ENCODE data around the gene BBLN. TPM values are rescaled to one million over a fixed set of nuclear protein-coding genes. Genes with fewer than 3 reads are reported as not detected.

Gene BBLN
- total RNA-seq, 2 donors from 2014 or later: 333 to 437 TPM

DNA sequence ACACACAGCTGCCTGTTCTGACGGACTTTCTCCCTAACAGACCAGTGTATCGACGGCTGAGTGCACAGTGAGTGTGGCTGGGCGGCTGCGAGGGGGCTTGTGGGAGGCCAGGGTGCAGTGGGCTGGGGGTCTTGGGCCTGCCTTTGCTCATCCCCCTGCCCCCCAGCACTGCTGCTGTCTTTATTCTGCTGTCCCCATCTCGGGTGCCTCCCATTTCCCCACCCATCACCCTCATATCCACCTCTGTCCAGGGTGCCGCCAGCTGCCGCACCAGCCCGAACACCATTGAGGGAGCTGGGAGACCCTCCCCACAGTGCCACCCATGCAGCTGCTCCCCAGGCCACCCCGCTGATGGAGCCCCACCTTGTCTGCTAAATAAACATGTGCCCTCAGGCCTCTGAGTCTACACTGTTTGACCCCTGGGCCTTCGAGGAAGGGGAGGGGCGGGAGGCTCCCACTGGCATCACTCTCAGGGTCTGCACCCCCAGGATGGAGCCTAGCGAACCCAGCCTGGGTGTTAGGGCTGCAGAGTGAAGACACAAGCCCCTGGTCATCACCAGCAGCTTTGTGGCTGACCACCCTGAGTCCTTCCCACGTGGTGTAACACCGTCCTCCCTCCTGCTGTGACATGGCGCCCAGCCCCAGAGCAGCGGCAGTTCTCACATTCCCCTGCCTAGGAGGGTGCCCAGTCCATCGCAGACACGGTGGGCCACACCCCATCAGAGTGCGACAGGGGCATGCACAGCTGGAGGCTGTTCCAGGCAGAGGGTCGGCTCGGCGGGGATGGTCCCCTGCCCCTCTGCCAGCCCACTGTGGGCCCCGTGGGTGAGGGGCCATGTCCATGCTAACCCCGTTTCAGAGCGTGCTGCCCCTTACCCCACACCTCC is 6.8 kb upstream of the BBLN start:
- H3K4me3 ChIP-seq: no peak overlapping the region
- no peaks in the 10 kb centered on the region for H3K36me3 ChIP-seq
- DNase-seq (ENCODE audit: low spot score): no peak
- peaks cover 4% of the 10 kb centered on the region for H3K4me1 ChIP-seq (replicated peaks)
- WGBS: 82% methylated on average over 26 of the region's 26 CpGs
- TF ChIP-seq POLR2A (IDR thresholded peaks at IDR 0.05): no peak
- TF ChIP-seq POLR2AphosphoS5 (IDR thresholded peaks at IDR 0.05): no peak
- TF ChIP-seq, protein P1, sequence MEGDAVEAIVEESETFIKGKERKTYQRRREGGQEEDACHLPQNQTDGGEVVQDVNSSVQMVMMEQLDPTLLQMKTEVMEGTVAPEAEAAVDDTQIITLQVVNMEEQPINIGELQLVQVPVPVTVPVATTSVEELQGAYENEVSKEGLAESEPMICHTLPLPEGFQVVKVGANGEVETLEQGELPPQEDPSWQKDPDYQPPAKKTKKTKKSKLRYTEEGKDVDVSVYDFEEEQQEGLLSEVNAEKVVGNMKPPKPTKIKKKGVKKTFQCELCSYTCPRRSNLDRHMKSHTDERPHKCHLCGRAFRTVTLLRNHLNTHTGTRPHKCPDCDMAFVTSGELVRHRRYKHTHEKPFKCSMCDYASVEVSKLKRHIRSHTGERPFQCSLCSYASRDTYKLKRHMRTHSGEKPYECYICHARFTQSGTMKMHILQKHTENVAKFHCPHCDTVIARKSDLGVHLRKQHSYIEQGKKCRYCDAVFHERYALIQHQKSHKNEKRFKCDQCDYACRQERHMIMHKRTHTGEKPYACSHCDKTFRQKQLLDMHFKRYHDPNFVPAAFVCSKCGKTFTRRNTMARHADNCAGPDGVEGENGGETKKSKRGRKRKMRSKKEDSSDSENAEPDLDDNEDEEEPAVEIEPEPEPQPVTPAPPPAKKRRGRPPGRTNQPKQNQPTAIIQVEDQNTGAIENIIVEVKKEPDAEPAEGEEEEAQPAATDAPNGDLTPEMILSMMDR (IDR thresholded peaks at IDR 0.05): no peak
- H3K27ac ChIP-seq: no peak overlapping the region
- intact Hi-C loops (cut with DNase I): no loop called here
- no peaks in the 10 kb centered on the region for H3K27me3 ChIP-seq (replicated peaks; ENCODE audit: insufficient read depth)
- H3K9me3 ChIP-seq: no peaks in the 10 kb centered on the region

DNA sequence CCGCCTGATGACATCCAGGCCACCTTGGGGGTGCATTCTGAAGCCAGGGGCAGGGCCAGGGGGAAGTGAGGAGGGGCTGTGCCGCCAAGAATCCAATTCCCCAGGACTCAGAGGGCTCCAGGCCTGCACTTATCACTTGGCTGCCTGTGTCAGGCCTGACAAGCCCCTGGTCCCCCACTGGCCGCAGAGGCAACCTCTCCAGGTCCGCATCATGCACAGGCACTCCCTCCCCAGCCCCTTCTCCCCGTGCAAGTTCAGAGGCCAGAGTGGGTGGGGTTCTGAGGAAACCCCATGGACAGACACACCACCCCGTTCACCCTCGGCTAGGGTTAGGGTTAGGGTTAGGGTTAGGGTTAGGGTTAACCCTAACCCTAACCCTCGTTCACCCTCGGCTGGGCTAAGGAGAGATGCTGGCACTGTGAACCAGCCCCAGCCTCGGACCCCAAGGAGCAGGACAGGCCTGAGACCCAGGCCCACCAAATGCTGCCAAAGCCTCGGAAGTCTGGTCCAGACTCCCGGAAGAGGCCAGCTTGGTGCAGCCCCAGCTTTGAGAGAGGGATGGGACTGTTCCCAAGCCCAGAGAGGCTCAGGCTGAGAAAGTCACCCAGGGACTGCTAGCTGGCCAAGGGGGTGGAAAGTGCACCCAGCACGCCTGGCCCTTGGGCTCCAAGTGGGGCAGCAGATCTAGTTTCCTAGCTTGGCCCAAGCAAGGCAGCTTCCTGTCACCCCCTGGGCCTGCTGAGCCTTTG is 5.9 kb upstream of the BBLN start:
- Histone ChIP-seq H3K36me3 (no peaks in the 10 kb centered on the region), H3K4me1 (replicated peaks) (no peaks in the 10 kb centered on the region), H3K27me3 (replicated peaks; ENCODE audit: insufficient read depth) (no peaks in the 10 kb centered on the region), H3K27ac (no peak overlapping the region), H3K4me3 (no peak overlapping the region), H3K9me3 (no peaks in the 10 kb centered on the region)
- TF ChIP-seq POLR2A (IDR thresholded peaks at IDR 0.05) (no peak), POLR2AphosphoS5 (IDR thresholded peaks at IDR 0.05) (no peak)
- TF ChIP-seq, protein P1 (IDR thresholded peaks at IDR 0.05): no peak
- WGBS: 89% methylated on average over 13 of the region's 13 CpGs
- no peak for DNase-seq (ENCODE audit: low spot score)
- intact Hi-C loops (cut with DNase I): no loop called here

DNA sequence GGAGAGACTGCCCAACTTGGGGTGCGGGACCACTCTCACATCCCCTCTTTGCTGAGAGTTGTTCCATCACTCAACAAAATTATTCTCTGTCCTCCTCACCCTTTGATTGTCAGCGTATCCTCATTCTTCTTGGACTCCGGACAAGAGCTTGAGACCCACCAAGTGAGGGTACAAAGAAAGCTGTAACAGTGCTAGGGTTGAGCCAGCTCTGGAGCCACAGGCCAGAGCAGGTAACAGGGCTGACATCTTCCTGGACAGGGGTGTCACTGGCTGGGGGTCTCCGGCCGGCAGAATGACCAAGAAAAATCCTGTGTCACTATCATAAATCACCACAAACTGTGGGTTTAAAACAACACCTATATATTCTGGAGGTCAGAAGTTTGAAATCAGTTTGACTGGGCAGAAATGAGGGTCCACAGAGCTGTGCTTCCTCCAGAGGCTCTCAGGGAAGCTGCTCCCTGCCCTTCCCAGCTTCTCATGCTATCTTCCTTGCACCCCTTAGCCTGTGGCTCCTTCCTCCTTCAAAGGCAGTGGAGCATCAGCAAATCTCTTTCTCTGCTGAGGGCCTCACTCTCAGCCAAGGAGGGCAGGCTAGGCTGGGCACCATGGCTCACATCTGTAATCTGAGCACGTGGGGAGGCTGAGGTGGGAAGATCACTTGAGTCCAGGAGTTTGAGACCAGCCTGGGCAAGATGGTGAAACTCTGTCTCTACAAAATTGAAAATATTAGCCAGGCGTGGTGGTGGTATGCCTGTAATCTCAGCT is 4.1 kb upstream of the BBLN start:
- intact Hi-C loops (cut with DNase I): no loop called here
- Histone ChIP-seq H3K27me3 (replicated peaks; ENCODE audit: insufficient read depth) (no peaks in the 10 kb centered on the region), H3K4me3 (no peak overlapping the region), H3K36me3 (no peaks in the 10 kb centered on the region), H3K9me3 (no peaks in the 10 kb centered on the region), H3K4me1 (replicated peaks) (no peaks in the 10 kb centered on the region), H3K27ac (no peak overlapping the region)
- TF ChIP-seq, protein P1 (IDR thresholded peaks at IDR 0.05): no peak
- TF ChIP-seq POLR2A (IDR thresholded peaks at IDR 0.05) (no peak), POLR2AphosphoS5 (IDR thresholded peaks at IDR 0.05) (no peak)
- no peak for DNase-seq (ENCODE audit: low spot score)
- WGBS: 87% methylated on average over 7 of the region's 7 CpGs

GRCh38 chr9:128159522-128159783 is 612 bp upstream of the BBLN start:
- H3K27ac ChIP-seq: peak overlapping the region; percentile 73
- no peaks in the 10 kb centered on the region for H3K4me1 ChIP-seq (replicated peaks)
- TF ChIP-seq POLR2AphosphoS5 (IDR thresholded peaks at IDR 0.05): no peak
- TF ChIP-seq, protein P1 (IDR thresholded peaks at IDR 0.05): no peak
- no peak for TF ChIP-seq POLR2A (IDR thresholded peaks at IDR 0.05)
- H3K27me3 ChIP-seq (replicated peaks; ENCODE audit: insufficient read depth): no peaks in the 10 kb centered on the region
- H3K9me3 ChIP-seq: no peaks in the 10 kb centered on the region
- intact Hi-C loops (cut with DNase I): no loop called here
- no peak for DNase-seq (ENCODE audit: low spot score)
- peak overlapping the region; percentile 54 to 68 for H3K4me3 ChIP-seq
- WGBS: 39% methylated on average over 11 of the region's 11 CpGs
- H3K36me3 ChIP-seq: peaks cover 0 to 6% of the 10 kb centered on the region in 2 donors

Data from prostate gland (tissue), 2 donors.